Vein endothelial cell (primary cell): ENCODE results near the gene ZCCHC9. TPM values are rescaled to one million over a fixed set of nuclear protein-coding genes. Genes with fewer than 3 reads are reported as not detected.

ENCODE experiments used
- total RNA-seq: library from RNA; depleted of rRNA; stranded (reverse); fragments of >200 nt; gene quantifications from 2 replicates; pipeline ENCODE4 v1.2.3, GENCODE V29; 2012

ZCCHC9 gene, protein sequence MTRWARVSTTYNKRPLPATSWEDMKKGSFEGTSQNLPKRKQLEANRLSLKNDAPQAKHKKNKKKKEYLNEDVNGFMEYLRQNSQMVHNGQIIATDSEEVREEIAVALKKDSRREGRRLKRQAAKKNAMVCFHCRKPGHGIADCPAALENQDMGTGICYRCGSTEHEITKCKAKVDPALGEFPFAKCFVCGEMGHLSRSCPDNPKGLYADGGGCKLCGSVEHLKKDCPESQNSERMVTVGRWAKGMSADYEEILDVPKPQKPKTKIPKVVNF
- 11.4 and 13.3 TPM in 2 replicates for total RNA-seq

DNA sequence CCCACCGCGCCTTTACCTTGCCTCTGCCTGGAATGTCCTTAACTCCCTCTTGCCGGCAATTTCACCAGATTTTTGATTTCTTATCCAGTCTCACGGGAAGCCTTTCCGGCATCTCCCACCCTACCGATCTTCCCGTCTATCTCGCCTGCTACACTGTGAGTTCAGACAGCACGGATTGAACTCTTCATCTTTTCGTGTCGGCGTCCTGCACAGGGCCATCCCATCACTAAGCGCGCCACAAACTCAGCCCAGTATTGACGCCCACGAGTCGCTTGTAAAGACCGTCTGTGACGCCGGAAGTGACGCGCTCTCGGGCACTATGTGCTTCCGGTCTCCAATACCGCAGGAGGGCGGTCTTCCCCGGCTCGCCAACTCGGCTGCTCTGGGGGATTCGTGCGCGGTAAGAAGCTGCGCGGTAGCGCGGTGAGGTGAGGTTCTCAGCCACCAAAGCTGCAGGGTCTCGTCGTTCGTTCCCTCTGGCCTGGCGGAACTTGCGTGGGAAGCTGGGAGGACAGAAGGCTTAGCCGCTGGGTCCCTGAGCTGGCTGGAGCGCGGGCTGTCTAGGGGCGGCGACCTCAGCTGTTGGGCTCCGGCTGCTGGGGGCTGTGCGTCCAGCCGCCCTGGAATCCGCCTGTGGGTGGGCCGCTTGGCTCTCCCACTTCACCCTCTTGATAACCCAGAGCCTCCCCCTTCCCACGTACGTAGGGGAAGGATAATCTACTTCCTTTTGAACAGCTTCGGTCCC, at the start of gene ZCCHC9:
ZCCHC9 (plus strand) TSS at position 317 of the 745 bp plus-strand sequence. CDS start 3,171 bp downstream, outside the sequence.

Other genes starting within 250 kb of the ZCCHC9 start
- gene CKMT2, start 68.3 kb upstream of the ZCCHC9 start, total RNA-seq: not detected in 2 replicates
- gene ACOT12, start 92.5 kb downstream of the ZCCHC9 start, total RNA-seq: not detected in 2 replicates